NCI-H2227 (cell line): ENCODE data around the gene IGF2BP1.
"Not testable (repeated sequence)": the region's sequence is repeated elsewhere in the genome, so short reads cannot be mapped to it uniquely, and the experiment has no call there.

Experiments
- DNase-seq: peaks from one replicate; lab custom pipeline; 2025; ENCODE audit not compliant: unreplicated experiment; lab: John Stamatoyannopoulos, UW

IGF2BP1 gene

DNA sequence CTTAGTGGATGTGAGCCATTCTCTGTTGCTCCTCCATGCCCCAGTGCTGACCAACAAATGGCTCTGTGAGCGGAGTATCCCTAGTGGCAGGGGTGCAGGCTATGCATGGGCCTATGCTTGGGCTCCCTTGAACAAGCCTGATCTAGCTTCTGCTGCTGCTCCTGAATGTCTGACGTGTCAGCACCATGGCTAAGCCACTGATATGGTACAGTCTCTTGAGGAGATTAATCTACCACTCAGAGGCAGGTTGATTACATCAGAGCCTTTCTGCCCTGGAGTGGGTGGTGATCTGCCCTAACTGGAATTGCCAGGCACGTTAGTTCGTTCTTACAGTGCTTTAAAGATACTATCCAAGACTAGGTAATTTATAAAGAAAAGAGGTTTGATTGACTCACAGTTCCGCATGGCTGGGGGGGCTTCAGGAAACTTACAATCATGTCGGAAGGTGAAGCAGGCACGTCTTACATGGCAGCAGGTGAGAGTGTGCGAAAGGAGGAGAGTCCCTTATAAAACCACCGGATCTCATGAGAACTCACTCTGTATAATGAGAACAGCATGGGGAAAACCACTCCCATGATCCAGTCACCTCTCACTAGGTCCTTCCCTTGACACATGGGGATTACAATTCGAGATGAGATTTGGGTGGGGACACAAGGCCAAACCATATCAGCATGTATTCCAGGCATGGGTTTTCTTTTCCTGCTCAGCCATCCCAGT is 93.9 kb downstream of the IGF2BP1 start:
- DNase-seq, result no peak

DNA sequence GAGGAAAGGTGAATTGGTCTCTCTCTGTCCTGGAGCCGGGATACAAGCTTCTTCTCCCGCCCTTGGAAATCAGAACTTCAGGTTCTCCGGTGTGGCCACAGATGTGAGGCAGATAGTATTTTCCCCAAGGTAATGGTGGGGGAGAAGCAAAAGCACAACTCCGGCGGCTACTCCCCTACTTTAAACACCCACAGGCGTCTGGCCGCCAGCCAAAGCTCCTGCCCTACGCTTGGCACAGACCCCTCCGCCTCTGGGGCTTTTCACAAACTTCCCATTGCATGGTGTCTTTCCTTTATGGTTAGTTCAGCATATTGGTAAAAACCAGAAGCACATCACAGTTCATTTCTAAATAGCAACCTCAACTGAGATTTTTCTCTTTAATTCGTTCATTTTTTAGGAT is 95.9 kb downstream of the IGF2BP1 start:
- DNase-seq, result no peak

DNA sequence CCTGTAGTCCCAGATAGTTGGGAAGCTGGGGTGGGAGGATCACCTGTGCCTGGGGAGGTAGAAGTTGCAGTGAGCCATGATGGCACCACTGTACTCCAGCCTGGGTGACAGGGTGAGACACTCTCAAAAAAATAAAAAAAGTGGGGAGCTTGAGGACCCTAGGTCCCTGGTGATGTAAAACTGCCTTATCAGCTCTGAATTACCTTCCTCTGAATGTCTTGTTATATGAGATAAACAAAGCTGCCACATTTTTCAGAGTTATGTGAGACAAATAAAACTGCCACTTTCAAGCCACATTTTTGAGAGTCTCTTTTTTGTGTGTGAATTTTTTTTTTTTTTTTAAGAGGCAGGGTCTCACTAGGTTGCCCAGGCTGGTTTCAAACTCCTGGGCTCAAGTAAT is 103.4 kb downstream of the IGF2BP1 start:
- DNase-seq, result no peak

DNA sequence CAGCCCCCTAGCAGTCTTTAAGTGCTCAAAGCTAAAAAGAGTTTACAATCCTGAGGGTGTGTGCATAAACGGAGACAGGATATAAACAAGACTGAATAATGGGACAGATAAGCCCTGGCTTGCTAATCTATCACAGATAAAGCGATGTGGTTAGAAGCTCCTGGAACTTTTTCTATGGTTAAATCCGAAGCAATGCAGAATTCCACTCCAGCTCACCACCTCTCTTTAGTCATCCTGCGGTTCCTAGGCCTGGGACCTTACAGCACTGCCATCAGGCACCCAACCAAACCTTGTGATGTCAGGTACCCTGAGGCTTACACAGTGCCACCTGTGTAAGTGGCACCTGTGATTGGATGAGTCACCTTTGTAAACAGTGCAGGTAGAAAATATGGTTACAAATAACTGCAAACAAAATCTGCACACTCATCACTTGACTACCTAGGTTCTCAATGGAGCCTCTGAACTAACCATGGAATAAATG is 103.9 kb downstream of the IGF2BP1 start:
- no peak for DNase-seq

DNA sequence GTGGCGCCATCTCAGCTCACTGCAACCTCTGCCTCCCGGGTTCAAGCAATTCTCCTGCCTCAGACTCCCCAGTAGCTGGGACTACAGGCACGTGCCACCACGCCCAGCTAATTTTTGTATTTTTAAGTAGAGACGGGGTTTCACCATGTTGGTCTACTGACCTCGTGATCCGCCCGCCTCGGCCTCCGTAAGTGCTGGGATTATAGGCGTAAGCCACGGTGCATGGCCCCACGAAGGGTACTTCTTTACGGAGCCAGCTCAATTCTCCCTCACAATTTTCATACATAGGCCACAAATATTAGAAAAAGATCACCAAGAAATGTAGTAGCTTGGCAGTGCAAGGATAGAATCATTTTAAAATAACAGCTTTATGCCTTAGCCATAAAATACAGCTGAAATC is 106.2 kb downstream of the IGF2BP1 start:
- DNase-seq, result not testable (repeated sequence)

DNA sequence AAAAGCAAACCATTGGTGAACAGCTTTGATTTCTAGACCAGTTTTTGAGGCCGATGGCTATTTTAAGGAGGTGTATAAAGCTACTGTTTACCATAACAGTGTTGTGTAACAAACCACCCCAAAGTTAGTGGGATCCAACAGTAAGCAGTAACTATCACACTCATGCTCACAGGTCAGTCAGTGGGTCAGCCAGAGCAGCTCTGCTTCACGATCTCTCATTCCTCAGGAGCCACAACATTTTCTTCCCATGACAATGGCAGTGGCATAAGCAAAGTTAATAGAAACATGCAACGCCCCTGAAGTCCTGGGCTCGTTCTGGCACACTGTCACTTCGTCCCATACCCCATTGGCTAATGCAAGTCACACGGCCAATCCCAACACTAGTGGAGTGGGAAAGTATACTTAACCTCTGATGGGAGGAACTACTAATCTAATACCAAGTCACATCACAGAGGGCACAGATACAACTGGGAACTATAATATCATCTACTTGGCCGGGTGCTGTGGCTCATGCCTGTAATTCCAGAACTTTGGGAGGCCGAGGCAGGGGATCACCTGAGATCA is 107.4 kb downstream of the IGF2BP1 start:
- DNase-seq, result no peak
